ENCODE measurements around the gene CPEB3. TPM values are rescaled to one million over a fixed set of nuclear protein-coding genes. Genes with fewer than 3 reads are reported as not detected.

Gene CPEB3
- total RNA-seq, 2 experiments from 2014 or later, result 0.66 to 3.2 TPM

DNA sequence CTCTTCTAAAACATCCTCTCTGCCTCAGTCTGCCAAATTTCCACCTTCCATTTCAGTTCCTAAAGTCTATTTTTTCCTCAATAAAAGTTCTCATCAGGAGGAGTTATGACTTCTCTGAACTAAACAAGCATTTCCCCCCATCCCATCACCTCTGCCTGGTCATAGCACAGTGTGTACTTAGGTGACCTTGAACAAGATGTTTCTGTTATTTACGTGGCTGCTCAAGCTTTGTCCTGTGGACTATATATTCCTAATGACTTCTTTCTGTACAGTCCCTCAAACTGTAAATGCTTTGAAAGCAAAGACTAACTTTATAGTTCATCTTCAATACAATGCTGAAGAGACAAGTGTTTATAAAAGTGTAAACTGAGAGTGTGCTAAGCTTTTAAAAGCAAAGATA lies 166.9 kb downstream of the CPEB3 start:
- no peaks in the 10 kb centered on the region for H3K9me3 ChIP-seq (ENCODE audit: low read length)
- intact Hi-C loops (cut with micrococcal nuclease; ENCODE audit: unreplicated experiment), result no loop called here
- no peaks in the 10 kb centered on the region for H3K4me1 ChIP-seq (ENCODE audit: insufficient read depth, low read length, poor library complexity, severe bottlenecking)
- H3K9me2 ChIP-seq (ENCODE audit: insufficient read depth, low read length), result no peaks in the 10 kb centered on the region
- no peak overlapping the region for H3K27ac ChIP-seq (ENCODE audit: low read depth, low read length, poor library complexity, severe bottlenecking)
- no peak overlapping the region for H2AFZ ChIP-seq (ENCODE audit: low read length)
- CTCF ChIA-PET (ENCODE audit: unreplicated experiment), result no interaction called here
- H3K36me3 ChIP-seq (ENCODE audit: insufficient read depth, low read length), result no peaks in the 10 kb centered on the region
- no peak overlapping the region for H3K4me2 ChIP-seq (ENCODE audit: low read length)
- no peaks in the 10 kb centered on the region for H4K20me1 ChIP-seq (ENCODE audit: insufficient read depth, low read length)
- TF ChIP-seq, protein P1, sequence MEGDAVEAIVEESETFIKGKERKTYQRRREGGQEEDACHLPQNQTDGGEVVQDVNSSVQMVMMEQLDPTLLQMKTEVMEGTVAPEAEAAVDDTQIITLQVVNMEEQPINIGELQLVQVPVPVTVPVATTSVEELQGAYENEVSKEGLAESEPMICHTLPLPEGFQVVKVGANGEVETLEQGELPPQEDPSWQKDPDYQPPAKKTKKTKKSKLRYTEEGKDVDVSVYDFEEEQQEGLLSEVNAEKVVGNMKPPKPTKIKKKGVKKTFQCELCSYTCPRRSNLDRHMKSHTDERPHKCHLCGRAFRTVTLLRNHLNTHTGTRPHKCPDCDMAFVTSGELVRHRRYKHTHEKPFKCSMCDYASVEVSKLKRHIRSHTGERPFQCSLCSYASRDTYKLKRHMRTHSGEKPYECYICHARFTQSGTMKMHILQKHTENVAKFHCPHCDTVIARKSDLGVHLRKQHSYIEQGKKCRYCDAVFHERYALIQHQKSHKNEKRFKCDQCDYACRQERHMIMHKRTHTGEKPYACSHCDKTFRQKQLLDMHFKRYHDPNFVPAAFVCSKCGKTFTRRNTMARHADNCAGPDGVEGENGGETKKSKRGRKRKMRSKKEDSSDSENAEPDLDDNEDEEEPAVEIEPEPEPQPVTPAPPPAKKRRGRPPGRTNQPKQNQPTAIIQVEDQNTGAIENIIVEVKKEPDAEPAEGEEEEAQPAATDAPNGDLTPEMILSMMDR (conservative IDR thresholded peaks at IDR 0.05; ENCODE audit: low read length), result no peak
- no peak for TF ChIP-seq EZH2phosphoT487 (IDR thresholded peaks at IDR 0.05; ENCODE audit: borderline replicate concordance, low read depth, low read length)
- H3K79me2 ChIP-seq (ENCODE audit: insufficient read depth, low read depth, low read length), result no peaks in the 10 kb centered on the region
- POLR2A ChIA-PET, result interaction anchor here (0.5 to 1.0 kb wide), 3 partner anchors 11 to 89 kb away, joined by 3 to 4 read pairs (median 3); no protein-coding TSS in a partner anchor
- H3K4me3 ChIP-seq (ENCODE audit: low read depth, low read length, poor library complexity, severe bottlenecking), result no peak overlapping the region
- no peak for DNase-seq (ENCODE audit: low spot score)
- no TSS peak for BruUV-seq (replicated peaks)

- intact Hi-C loops (cut with micrococcal nuclease; ENCODE audit: unreplicated experiment), result no loop called here
- TF ChIP-seq, protein P1 (conservative IDR thresholded peaks at IDR 0.05; ENCODE audit: low read length), result no peak
- TF ChIP-seq EZH2phosphoT487 (IDR thresholded peaks at IDR 0.05; ENCODE audit: borderline replicate concordance, low read depth, low read length), result no peak
- Histone ChIP-seq H3K4me2 (ENCODE audit: low read length) (no peak overlapping the region), H3K4me3 (ENCODE audit: low read depth, low read length, poor library complexity, severe bottlenecking) (no peak overlapping the region), H3K9me2 (ENCODE audit: insufficient read depth, low read length) (no peaks in the 10 kb centered on the region), H3K27ac (ENCODE audit: low read depth, low read length, poor library complexity, severe bottlenecking) (no peak overlapping the region), H3K9me3 (ENCODE audit: low read length) (no peaks in the 10 kb centered on the region), H3K36me3 (ENCODE audit: insufficient read depth, low read length) (no peaks in the 10 kb centered on the region), H4K20me1 (ENCODE audit: insufficient read depth, low read length) (no peaks in the 10 kb centered on the region), H2AFZ (ENCODE audit: low read length) (no peak overlapping the region), H3K79me2 (ENCODE audit: insufficient read depth, low read depth, low read length) (no peaks in the 10 kb centered on the region), H3K4me1 (ENCODE audit: insufficient read depth, low read length, poor library complexity, severe bottlenecking) (no peaks in the 10 kb centered on the region)
- POLR2A ChIA-PET, result no interaction called here
- CTCF ChIA-PET (ENCODE audit: unreplicated experiment), result no interaction called here
- DNase-seq (ENCODE audit: low spot score), result no peak
- no TSS peak for BruUV-seq (replicated peaks)
These were observed 167.9 kb downstream of the CPEB3 start for GRCh38 chr10:92122941-92123450.

DNA sequence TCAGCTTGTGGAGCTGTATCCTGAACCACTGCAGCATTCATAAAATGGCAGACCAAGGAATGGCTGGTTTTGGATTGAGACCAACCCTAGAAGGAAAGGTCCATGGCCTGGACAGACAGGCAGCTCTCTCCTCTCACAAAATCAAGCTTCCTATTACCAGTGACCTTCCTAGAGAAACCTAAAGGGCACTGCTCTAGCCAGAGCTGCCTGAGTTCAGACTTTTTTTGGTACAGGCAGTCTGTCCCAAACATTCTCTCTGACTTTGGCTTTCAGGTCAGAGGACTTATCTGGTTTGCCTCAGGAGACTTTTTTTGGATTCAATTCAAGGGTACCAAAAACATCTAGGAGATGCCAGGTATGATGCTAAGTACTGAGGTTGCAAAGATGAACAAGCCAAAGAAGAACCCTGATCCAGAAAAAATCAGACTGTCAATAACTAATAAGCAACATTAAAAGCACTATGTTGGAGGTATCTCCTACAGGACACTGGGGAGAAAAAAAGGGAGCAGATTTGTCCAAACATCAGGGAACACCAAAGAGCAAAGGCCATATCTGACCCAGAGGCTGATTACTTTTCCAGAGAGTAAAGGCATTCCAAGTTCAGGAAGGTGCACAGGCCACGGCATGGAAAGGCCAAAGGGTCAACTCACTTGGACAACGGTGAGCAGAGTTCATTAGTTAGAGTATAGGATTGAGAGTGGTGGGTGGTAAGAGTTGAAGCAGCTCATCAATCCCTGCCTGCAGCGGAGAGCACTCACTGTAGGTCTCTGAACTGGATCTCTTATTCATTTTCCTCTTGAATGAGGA lies 169.0 kb downstream of the CPEB3 start:
- H3K4me3 ChIP-seq (ENCODE audit: low read depth, low read length, poor library complexity, severe bottlenecking), result no peak overlapping the region
- BruUV-seq (replicated peaks), result no TSS peak
- no peak overlapping the region for H2AFZ ChIP-seq (ENCODE audit: low read length)
- no peaks in the 10 kb centered on the region for H3K36me3 ChIP-seq (ENCODE audit: insufficient read depth, low read length)
- no peaks in the 10 kb centered on the region for H3K9me2 ChIP-seq (ENCODE audit: insufficient read depth, low read length)
- no peak overlapping the region for H3K27ac ChIP-seq (ENCODE audit: low read depth, low read length, poor library complexity, severe bottlenecking)
- H3K4me2 ChIP-seq (ENCODE audit: low read length), result no peak overlapping the region
- ChIA-PET CTCF (ENCODE audit: unreplicated experiment) (no interaction called here), POLR2A (interaction anchor here (0.6 to 1.3 kb wide), 2 partner anchors 9 to 158 kb away, joined by 3 to 7 read pairs; no protein-coding TSS in a partner anchor)
- H3K4me1 ChIP-seq (ENCODE audit: insufficient read depth, low read length, poor library complexity, severe bottlenecking), result no peaks in the 10 kb centered on the region
- H3K79me2 ChIP-seq (ENCODE audit: insufficient read depth, low read depth, low read length), result no peaks in the 10 kb centered on the region
- H3K9me3 ChIP-seq (ENCODE audit: low read length), result no peaks in the 10 kb centered on the region
- no peak for DNase-seq (ENCODE audit: low spot score)
- H4K20me1 ChIP-seq (ENCODE audit: insufficient read depth, low read length), result no peaks in the 10 kb centered on the region
- no peak for TF ChIP-seq EZH2phosphoT487 (IDR thresholded peaks at IDR 0.05; ENCODE audit: borderline replicate concordance, low read depth, low read length)
- TF ChIP-seq, protein P1 (conservative IDR thresholded peaks at IDR 0.05; ENCODE audit: low read length), result no peak
- intact Hi-C loops (cut with micrococcal nuclease; ENCODE audit: unreplicated experiment), result no loop called here
